IMR-90 (cell line): ENCODE results near the gene CEBPA.

Experiments
- BHLHE40 ChIP-seq: fragments of 150-350 bp; IDR thresholded peaks from 2 replicates; pipeline ENCODE4 v1.6.1; 2016; ENCODE audit warnings: mild to moderate bottlenecking, low read depth, low read length
- MAFK ChIP-seq: IDR thresholded peaks from 2 replicates; pipeline ENCODE4 v1.6.1; 2012; ENCODE audit warnings: low read depth, low read length, improper control_type of control experiment
- MXI1 ChIP-seq: IDR thresholded peaks from 2 replicates; pipeline ENCODE4 v1.6.1; 2012; ENCODE audit warnings: low read depth, mild to moderate bottlenecking, low read length, moderate library complexity, borderline replicate concordance
- NFE2L2 ChIP-seq: fragments of 150-350 bp; IDR thresholded peaks from 2 replicates; pipeline ENCODE4 v1.6.1; 2016; ENCODE audit warnings: low read depth, mild to moderate bottlenecking, low read length
- POLR2A ChIP-seq: IDR thresholded peaks from 2 replicates; pipeline ENCODE4 v1.6.1; 2012; ENCODE audit warnings: mild to moderate bottlenecking, low read depth, low read length
- RAD21 ChIP-seq: IDR thresholded peaks from 2 replicates; pipeline ENCODE4 v1.6.1; 2012; ENCODE audit warnings: low read length, improper control_type of control experiment
- RCOR1 ChIP-seq: IDR thresholded peaks from 2 replicates; pipeline ENCODE4 v1.6.1; 2012; ENCODE audit warnings: mild to moderate bottlenecking, low read length, improper control_type of control experiment; ENCODE audit not compliant: insufficient replicate concordance
- RFX5 ChIP-seq: IDR thresholded peaks from 2 replicates; pipeline ENCODE4 v1.8.0; 2012; ENCODE audit warnings: low read depth, mild to moderate bottlenecking, low read length, moderate library complexity
- TF ChIP-seq, protein P1 (sequence below): conservative IDR thresholded peaks from 2 replicates; pipeline ENCODE4 v1.5.1; 2012; ENCODE audit warnings: mild to moderate bottlenecking, low read depth, low read length, improper control_type of control experiment
- TF ChIP-seq, protein P2 (sequence below): fragments of 150-350 bp; IDR thresholded peaks from 2 replicates; pipeline ENCODE4 v1.6.1; 2017; ENCODE audit warnings: mild to moderate bottlenecking, antibody characterized with exemption, low read length, low read depth

DNA sequence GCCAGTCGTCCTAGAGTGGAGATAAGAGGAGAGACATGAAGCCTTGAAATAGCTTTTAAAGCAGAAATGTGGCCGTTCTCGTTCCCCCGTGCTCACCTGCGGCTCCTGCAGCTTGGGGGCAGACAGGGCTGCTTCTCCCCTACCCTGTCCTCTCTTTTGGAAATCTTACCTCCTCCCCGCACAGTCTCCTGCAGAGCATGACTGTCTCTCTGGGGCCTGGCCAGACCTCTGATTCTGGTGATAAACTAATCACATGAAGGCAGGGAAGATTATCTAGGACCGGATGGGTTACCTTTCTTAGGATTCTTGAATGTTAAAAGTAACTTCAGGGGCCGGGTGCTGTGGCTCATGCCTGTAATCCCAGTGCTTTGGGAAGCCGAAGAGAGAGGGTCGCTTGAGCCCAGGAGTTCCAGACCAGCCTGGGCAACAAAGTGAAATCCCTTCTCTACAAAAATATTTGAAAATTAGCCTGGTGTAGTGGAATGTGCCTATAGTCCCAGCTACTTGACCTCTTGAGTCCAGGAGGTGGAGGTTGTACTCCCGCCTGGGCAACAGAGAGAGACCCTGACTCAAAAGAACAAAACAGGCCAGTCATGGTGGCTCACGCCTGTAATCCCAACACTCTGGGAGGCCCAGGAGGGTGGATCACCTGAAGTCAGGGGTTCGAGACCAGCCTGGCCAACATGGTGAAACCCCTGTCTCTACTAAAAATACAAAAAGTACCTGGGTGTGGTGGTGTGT is 8.1 kb downstream of the CEBPA start:
- TF ChIP-seq, protein P1, sequence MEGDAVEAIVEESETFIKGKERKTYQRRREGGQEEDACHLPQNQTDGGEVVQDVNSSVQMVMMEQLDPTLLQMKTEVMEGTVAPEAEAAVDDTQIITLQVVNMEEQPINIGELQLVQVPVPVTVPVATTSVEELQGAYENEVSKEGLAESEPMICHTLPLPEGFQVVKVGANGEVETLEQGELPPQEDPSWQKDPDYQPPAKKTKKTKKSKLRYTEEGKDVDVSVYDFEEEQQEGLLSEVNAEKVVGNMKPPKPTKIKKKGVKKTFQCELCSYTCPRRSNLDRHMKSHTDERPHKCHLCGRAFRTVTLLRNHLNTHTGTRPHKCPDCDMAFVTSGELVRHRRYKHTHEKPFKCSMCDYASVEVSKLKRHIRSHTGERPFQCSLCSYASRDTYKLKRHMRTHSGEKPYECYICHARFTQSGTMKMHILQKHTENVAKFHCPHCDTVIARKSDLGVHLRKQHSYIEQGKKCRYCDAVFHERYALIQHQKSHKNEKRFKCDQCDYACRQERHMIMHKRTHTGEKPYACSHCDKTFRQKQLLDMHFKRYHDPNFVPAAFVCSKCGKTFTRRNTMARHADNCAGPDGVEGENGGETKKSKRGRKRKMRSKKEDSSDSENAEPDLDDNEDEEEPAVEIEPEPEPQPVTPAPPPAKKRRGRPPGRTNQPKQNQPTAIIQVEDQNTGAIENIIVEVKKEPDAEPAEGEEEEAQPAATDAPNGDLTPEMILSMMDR, result no peak
- TF ChIP-seq, protein P2, sequence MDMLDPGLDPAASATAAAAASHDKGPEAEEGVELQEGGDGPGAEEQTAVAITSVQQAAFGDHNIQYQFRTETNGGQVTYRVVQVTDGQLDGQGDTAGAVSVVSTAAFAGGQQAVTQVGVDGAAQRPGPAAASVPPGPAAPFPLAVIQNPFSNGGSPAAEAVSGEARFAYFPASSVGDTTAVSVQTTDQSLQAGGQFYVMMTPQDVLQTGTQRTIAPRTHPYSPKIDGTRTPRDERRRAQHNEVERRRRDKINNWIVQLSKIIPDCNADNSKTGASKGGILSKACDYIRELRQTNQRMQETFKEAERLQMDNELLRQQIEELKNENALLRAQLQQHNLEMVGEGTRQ, result no peak
- no peak for TF ChIP-seq MAFK
- no peak for TF ChIP-seq POLR2A
- TF ChIP-seq MXI1, result no peak
- no peak for TF ChIP-seq RFX5
- no peak for TF ChIP-seq RAD21
- TF ChIP-seq RCOR1, result no peak
- no peak for TF ChIP-seq NFE2L2
- no peak for TF ChIP-seq BHLHE40
